Measurements from ENCODE around the gene NPAS2. TPM values are rescaled to one million over a fixed set of nuclear protein-coding genes. Genes with fewer than 3 reads are reported as not detected.
A peak's percentile ranks its signal among the peaks of the same experiment; 100 is the strongest.

Gene NPAS2
- total and polyA plus RNA-seq, 2 of the 8 experiments (the other 6 are each of a cell fraction or from before 2014, with no cell fraction given) = 1.8 to 1.9 TPM

DNA sequence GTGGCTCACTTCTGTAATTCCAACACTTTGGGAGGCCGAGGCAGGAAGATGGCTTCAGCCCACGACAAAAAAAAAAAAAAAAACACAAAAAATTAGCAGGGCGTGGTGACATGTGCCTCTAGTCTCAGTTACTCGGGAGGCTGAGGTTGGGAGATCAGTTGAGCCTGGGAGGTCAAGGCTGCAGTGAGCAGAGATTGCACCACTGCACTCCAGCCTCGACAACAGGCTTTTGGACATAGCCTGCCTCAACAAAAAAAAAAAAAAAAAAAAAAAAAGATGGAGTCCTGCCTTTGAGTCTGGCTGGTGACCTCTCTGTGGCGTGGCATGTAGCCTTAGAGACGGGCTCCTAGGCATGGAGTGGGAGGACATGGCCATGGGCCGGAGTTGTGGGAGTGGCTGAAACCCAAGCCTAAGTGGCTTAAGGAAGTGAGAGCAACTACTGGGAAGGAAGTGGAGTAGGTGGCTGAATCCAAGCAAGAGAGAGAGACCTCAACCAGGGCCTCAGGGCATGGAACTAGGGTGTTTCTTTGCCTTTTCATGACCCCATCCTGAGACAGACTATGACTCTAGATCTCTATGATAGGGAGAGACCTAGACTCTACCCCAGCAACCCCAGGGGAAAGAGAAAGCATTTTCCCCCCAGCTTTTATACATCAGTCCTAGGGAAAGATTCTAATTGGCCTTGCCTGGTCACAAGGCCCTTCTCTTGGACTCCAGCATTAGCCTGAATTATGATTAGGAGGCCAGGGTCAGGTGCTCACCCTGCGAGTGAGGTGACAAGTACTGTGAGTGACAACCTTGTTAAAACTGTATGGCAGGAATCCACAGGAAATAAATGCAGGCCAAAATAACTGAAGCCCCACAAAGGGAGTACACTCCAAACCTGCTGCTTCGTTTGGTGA lies 34.2 kb downstream of the NPAS2 start:
- no peak overlapping the region for H2BK120ac ChIP-seq (replicated peaks; ENCODE audit: low read depth, low read length)
- TF ChIP-seq POLR2A (IDR thresholded peaks at IDR 0.05; ENCODE audit: control extremely low read depth in 1 of 2, low read depth in 2 of 2, low read length in 2 of 2) (no peak), FOSL1 (IDR thresholded peaks at IDR 0.05; ENCODE audit: insufficient read depth, low read depth, low read length) (no peak), EGR1 (IDR thresholded peaks at IDR 0.05; ENCODE audit: borderline replicate concordance, low read depth, low read length) (no peak), SP1 (IDR thresholded peaks at IDR 0.05; ENCODE audit: low read depth, low read length) (no peak), KDM5A (IDR thresholded peaks at IDR 0.05; ENCODE audit: low read length) (no peak), BACH1 (IDR thresholded peaks at IDR 0.05; ENCODE audit: low read length) (no peak), BRCA1 (IDR thresholded peaks at IDR 0.05; ENCODE audit: low read depth, low read length) (no peak), CREB1 (IDR thresholded peaks at IDR 0.05) (no peak), SUZ12 (IDR thresholded peaks at IDR 0.05; ENCODE audit: low read length) (no peak)
- TF ChIP-seq, protein P1, sequence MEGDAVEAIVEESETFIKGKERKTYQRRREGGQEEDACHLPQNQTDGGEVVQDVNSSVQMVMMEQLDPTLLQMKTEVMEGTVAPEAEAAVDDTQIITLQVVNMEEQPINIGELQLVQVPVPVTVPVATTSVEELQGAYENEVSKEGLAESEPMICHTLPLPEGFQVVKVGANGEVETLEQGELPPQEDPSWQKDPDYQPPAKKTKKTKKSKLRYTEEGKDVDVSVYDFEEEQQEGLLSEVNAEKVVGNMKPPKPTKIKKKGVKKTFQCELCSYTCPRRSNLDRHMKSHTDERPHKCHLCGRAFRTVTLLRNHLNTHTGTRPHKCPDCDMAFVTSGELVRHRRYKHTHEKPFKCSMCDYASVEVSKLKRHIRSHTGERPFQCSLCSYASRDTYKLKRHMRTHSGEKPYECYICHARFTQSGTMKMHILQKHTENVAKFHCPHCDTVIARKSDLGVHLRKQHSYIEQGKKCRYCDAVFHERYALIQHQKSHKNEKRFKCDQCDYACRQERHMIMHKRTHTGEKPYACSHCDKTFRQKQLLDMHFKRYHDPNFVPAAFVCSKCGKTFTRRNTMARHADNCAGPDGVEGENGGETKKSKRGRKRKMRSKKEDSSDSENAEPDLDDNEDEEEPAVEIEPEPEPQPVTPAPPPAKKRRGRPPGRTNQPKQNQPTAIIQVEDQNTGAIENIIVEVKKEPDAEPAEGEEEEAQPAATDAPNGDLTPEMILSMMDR (IDR thresholded peaks at IDR 0.05; ENCODE audit: control extremely low read depth in 1 of 3, insufficient read depth in 1 of 3, low read depth in 1 of 3, low read length in 3 of 3) = no peak
- no peak overlapping the region for H3K9ac ChIP-seq (replicated peaks in 1 of 4; ENCODE audit: extremely low read depth in 1 of 4, low read depth in 3 of 4, low read length in 3 of 4)
- no peaks in the 10 kb centered on the region for H4K20me1 ChIP-seq (replicated peaks in 1 of 2; ENCODE audit: control insufficient read depth in 1 of 2, insufficient read depth in 2 of 2, low read length in 2 of 2)
- no peaks in the 10 kb centered on the region for H3K27me3 ChIP-seq (replicated peaks in 1 of 4; ENCODE audit: control insufficient read depth in 3 of 4, extremely low read depth in 1 of 4, insufficient read depth in 3 of 4, low read length in 3 of 4)
- H4K5ac ChIP-seq (ENCODE audit: insufficient read length, low read depth, low read length) = no peak overlapping the region
- H3K4ac ChIP-seq (replicated peaks; ENCODE audit: insufficient read length, low read depth, low read length) = no peak overlapping the region
- ChIA-PET CTCF (ENCODE audit: partially characterized antibody) (no interaction called here), POLR2A (ENCODE audit: partially characterized antibody) (no interaction called here)
- H3K4me2 ChIP-seq (ENCODE audit: insufficient read depth in 1 of 2, low read depth in 2 of 2, low read length in 2 of 2) = no peak overlapping the region
- no peak overlapping the region for H4K8ac ChIP-seq (ENCODE audit: extremely low read depth, insufficient read depth, low read length)
- H3K23ac ChIP-seq (ENCODE audit: insufficient read length) = no peak overlapping the region
- no peaks in the 10 kb centered on the region for H3K79me1 ChIP-seq (ENCODE audit: low read depth, low read length)
- WGBS, 2 experiments (ENCODE audit: extremely low coverage in 1 of 2, insufficient coverage in 1 of 2, insufficient read length in 1 of 2, insufficient replicate concordance in 2 of 2, low coverage in 1 of 2, low lambda C conversion rate in 2 of 2, missing lambda C conversion rate in 1 of 2) = 86% methylated on average over 5 of the region's 10 CpGs; no CpG with 5 or more reads in 1 of the 2 experiments
- no peak overlapping the region for H4K91ac ChIP-seq (replicated peaks; ENCODE audit: insufficient read length, low read length)
- H3K18ac ChIP-seq (ENCODE audit: extremely low read depth, low read length) = no peak overlapping the region
- H3K14ac ChIP-seq (ENCODE audit: insufficient read length) = no peak overlapping the region
- no peak overlapping the region for H3K4me3 ChIP-seq (ENCODE audit: extremely low read depth in 1 of 4, insufficient read depth in 2 of 4, low read depth in 3 of 4, low read length in 4 of 4)
- no peaks in the 10 kb centered on the region for H3K36me3 ChIP-seq (ENCODE audit: control insufficient read depth in 2 of 4, insufficient read depth in 4 of 4, low read length in 3 of 4)
- 0 out of 2 replicates have a peak overlapping the region, but pooled peaks have one; percentile 0 for H2AFZ ChIP-seq (ENCODE audit: low read length)
- no peak overlapping the region for H2BK15ac ChIP-seq (ENCODE audit: low read length)
- no peak overlapping the region for H2AK5ac ChIP-seq (ENCODE audit: low read depth, low read length)
- H3K27ac ChIP-seq (ENCODE audit: low read depth, low read length) = no peak overlapping the region
- no peak overlapping the region; the same call in 1 of the 2 replicates for H2BK5ac ChIP-seq (ENCODE audit: low read depth, low read length)
- no peaks in the 10 kb centered on the region for H3K79me2 ChIP-seq (ENCODE audit: control insufficient read depth in 1 of 2, insufficient read depth in 2 of 2, low read length in 2 of 2)
- H3K23me2 ChIP-seq (ENCODE audit: low read depth, low read length) = no peaks in the 10 kb centered on the region
- peak overlapping the region; percentile 17; the same call in 1 of the 2 replicates for H2BK12ac ChIP-seq (ENCODE audit: low read depth, low read length)
- FAIRE-seq = no peak
- H3K56ac ChIP-seq (replicated peaks; ENCODE audit: insufficient read length, low read depth, low read length) = no peak overlapping the region
- H3K9me3 ChIP-seq (ENCODE audit: insufficient read depth in 2 of 2, low read depth in 1 of 2, low read length in 1 of 2) = no peaks in the 10 kb centered on the region
- H3K4me1 ChIP-seq (replicated peaks in 1 of 4; ENCODE audit: control insufficient read depth in 3 of 4, insufficient read depth in 4 of 4, low read length in 3 of 4) = peaks cover 0 to 3% (median 0%) of the 10 kb centered on the region in 4 experiments; a peak in 1 of 7 replicates
- H2BK20ac ChIP-seq (ENCODE audit: low read length) = no peak overlapping the region
- DNase-seq (ENCODE audit: low read depth in 1 of 2, low spot score in 2 of 2) = no peak

Data from H1 (cell line).